Loucy (cell line): Measurements from ENCODE around the gene DBN1.

Source experiments
- CTCF ChIP-seq: fragments of 200-600 bp; sonication (generic); conservative IDR thresholded peaks from 2 replicates; pipeline ENCODE4 v1.5.1; 2014; ENCODE audit warnings: mild to moderate bottlenecking, antibody characterized with exemption, low read length
- EZH2phosphoT487 ChIP-seq: fragments of 200-600 bp; IDR thresholded peaks from 2 replicates; pipeline ENCODE4 v1.6.1; 2018; ENCODE audit warnings: antibody characterized with exemption, mild to moderate bottlenecking, moderate library complexity, borderline replicate concordance

GRCh38 chr5:177497292-177498012, 24.0 kb upstream of the DBN1 start, which contains the start of gene PDLIM7:
- no peak for TF ChIP-seq CTCF
- no peak for TF ChIP-seq EZH2phosphoT487
